Stimulated activated naive CD4-positive, alpha-beta T cell (primary cell): ENCODE measurements around the gene STIL.

Experiments
- DNase-seq, 6 experiments: peaks; one replicate each; lab custom pipeline; 2025; lab: John Stamatoyannopoulos, UW

The STIL gene

GRCh38 chr1:47235241-47235681, 78.7 kb downstream of the STIL start:
- peak in 1 of 6 experiments; percentile 5 for DNase-seq

GRCh38 chr1:47233186-47233585, 80.8 kb downstream of the STIL start:
- DNase-seq = no peak

GRCh38 chr1:47232187-47232874, 81.6 kb downstream of the STIL start, which contains the start of gene TAL1:
TAL1 (minus strand) TSS chr1:47232225; CDS start chr1:47225888, 6,337 bp downstream.
- no peak for DNase-seq

GRCh38 chr1:47231301-47232186, 82.4 kb downstream of the STIL start:
- DNase-seq = peak in 2 of 6 experiments; percentile 7 to 16

- peak in 1 of 6 experiments; percentile 16 for DNase-seq
These were observed 83.2 kb downstream of the STIL start for GRCh38 chr1:47230692-47231300.

GRCh38 chr1:47229886-47230691, 83.9 kb downstream of the STIL start:
- peak in 1 of 6 experiments; percentile 4 for DNase-seq

GRCh38 chr1:47229031-47229885, 84.7 kb downstream of the STIL start:
- DNase-seq = peak in 1 of 6 experiments; percentile 6

GRCh38 chr1:47228644-47229030, 85.3 kb downstream of the STIL start:
- DNase-seq = no peak

- DNase-seq = no peak
These were observed 86.4 kb downstream of the STIL start for GRCh38 chr1:47227341-47228232.

GRCh38 chr1:47226839-47227215, 87.1 kb downstream of the STIL start:
- DNase-seq = no peak

GRCh38 chr1:47226121-47226838, 87.7 kb downstream of the STIL start:
- DNase-seq = no peak

GRCh38 chr1:47225430-47226100, 88.4 kb downstream of the STIL start:
- DNase-seq = no peak

- DNase-seq = no peak
These were observed 89.1 kb downstream of the STIL start for GRCh38 chr1:47224676-47225399.

- no peak for DNase-seq
These were observed 89.8 kb downstream of the STIL start for GRCh38 chr1:47223921-47224675.

GRCh38 chr1:47223174-47223920, 90.6 kb downstream of the STIL start:
- DNase-seq = no peak

GRCh38 chr1:47222476-47222875, 91.5 kb downstream of the STIL start:
- no peak for DNase-seq
